WTC11 (cell line): ENCODE results near the gene TMEM38B.
"Not testable (repeated sequence)": the region's sequence is repeated elsewhere in the genome, so short reads cannot be mapped to it uniquely, and the experiment has no call there.

Experiments used
- NFATC4 ChIP-seq: fragments of 250-450 bp; sonication (Bioruptor Pico); IDR thresholded peaks from 2 replicates; pipeline ENCODE4 v1.9.0; 2021; ENCODE audit warnings: mild to moderate bottlenecking
- NFE2L1 ChIP-seq: sonication (generic); formaldehyde crosslinking; IDR thresholded peaks from 2 replicates; pipeline ENCODE4 v1.8.1; 2023; ENCODE audit warnings: missing genetic modification reagents
- TEAD4 ChIP-seq: sonication (generic); formaldehyde crosslinking; IDR thresholded peaks from 2 replicates; pipeline ENCODE4 v1.8.0; 2022; ENCODE audit warnings: mild to moderate bottlenecking, missing genetic modification reagents
- ZBTB21 ChIP-seq: sonication (generic); formaldehyde crosslinking; IDR thresholded peaks from 2 replicates; pipeline ENCODE4 v1.8.1; 2023; ENCODE audit warnings: mild to moderate bottlenecking, missing genetic modification reagents, borderline replicate concordance
- TF ChIP-seq, protein P1 (sequence below): fragments of 200-600 bp; IDR thresholded peaks from 2 replicates; pipeline ENCODE4 v1.8.0; 2022; ENCODE audit warnings: antibody characterized with exemption
- TF ChIP-seq, protein P2 (sequence below): sonication (generic); formaldehyde crosslinking; IDR thresholded peaks from 2 replicates; pipeline ENCODE4 v1.8.1; 2022; ENCODE audit warnings: low read depth, mild to moderate bottlenecking, moderate library complexity, missing genetic modification reagents, borderline replicate concordance

DNA sequence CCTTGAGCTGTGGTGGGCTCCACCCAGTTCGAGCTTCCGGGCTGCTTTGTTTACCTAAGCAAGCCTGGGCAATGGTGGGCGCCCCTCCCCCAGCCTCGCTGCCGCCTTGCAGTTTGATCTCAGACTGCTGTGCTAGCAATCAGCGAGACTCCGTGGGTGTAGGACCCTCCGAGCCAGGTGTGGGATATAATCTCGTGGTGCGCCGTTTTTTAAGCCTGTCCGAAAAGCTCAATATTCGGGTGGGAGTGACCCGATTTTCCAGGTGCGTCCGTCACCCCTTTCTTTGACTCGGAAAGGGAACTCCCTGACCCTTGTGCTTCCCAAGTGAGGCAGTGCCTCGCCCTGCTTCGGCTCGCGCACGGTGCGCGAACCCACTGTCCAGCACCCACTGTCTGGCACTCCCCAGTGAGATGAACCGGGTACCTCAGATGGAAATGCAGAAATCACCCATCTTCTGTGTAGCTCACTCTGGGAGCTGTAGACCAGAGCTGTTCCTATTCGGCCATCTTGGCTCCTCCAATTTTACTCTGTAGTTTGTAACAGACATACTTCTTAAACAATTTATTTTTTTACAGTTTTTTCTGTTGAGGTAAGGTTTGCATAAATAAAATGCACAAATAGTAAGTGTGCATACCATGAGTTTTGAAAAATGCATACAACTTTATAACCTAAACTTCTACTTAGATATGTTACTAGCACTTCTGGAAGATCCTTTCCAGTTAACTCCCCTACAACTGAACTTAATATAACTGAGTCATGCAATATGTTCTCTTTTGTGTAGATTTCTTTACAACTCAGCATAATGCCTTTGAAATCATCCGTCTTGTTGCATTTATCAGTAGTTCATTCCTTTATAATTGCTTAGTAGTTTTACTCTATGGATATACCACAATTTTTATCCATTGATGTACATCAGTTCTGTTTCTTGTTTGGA lies 88.5 kb downstream of the TMEM38B start:
- TF ChIP-seq ZBTB21, NFATC4, TEAD4, NFE2L1 (CRISPR knock-in tag): not testable (repeated sequence)
- TF ChIP-seq, protein P1, sequence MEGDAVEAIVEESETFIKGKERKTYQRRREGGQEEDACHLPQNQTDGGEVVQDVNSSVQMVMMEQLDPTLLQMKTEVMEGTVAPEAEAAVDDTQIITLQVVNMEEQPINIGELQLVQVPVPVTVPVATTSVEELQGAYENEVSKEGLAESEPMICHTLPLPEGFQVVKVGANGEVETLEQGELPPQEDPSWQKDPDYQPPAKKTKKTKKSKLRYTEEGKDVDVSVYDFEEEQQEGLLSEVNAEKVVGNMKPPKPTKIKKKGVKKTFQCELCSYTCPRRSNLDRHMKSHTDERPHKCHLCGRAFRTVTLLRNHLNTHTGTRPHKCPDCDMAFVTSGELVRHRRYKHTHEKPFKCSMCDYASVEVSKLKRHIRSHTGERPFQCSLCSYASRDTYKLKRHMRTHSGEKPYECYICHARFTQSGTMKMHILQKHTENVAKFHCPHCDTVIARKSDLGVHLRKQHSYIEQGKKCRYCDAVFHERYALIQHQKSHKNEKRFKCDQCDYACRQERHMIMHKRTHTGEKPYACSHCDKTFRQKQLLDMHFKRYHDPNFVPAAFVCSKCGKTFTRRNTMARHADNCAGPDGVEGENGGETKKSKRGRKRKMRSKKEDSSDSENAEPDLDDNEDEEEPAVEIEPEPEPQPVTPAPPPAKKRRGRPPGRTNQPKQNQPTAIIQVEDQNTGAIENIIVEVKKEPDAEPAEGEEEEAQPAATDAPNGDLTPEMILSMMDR, result not testable (repeated sequence)
- TF ChIP-seq, protein P2, sequence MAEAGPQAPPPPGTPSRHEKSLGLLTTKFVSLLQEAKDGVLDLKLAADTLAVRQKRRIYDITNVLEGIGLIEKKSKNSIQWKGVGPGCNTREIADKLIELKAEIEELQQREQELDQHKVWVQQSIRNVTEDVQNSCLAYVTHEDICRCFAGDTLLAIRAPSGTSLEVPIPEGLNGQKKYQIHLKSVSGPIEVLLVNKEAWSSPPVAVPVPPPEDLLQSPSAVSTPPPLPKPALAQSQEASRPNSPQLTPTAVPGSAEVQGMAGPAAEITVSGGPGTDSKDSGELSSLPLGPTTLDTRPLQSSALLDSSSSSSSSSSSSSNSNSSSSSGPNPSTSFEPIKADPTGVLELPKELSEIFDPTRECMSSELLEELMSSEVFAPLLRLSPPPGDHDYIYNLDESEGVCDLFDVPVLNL (CRISPR knock-in tag), result not testable (repeated sequence)
